Measurements from ENCODE around the gene FGD6.

- no peak for TF ChIP-seq CTCF (IDR thresholded peaks at IDR 0.05)
- no peak for TF ChIP-seq POLR2A (IDR thresholded peaks at IDR 0.05)
These were observed 58.3 kb downstream of the FGD6 start for GRCh38 chr12:95158919-95159318.

Measured in sigmoid colon (tissue), 3 donors.